HepG2 (cell line): ENCODE results near the gene SORBS2. TPM values are rescaled to one million over a fixed set of nuclear protein-coding genes. Genes with fewer than 3 reads are reported as not detected.

Experiments used
- ATAC-seq: fragments of 200-7000 bp; cut with Tn5 transposase; 3 replicates; pipeline ENCODE4 v1.9.1; 2020; ENCODE audit warnings: mild to moderate bottlenecking, moderate library complexity
- BruUV-seq: library from RNA; stranded (reverse); fragments of 400-500 nt; replicated peaks from 2 replicates; lab custom pipeline; 2021; lab: Mats Ljungman, UMichigan
- CTCF ChIA-PET: fragments of 300-600 bp; formaldehyde crosslinking; extraction: SDS; loops from one replicate; lab custom pipeline; 2021; ENCODE audit warnings: low total read pairs, inconsistent platforms, low intra/inter-chr PET ratio; lab: Yijun Ruan, JAX
- POLR2A ChIA-PET: fragments of 350-600 bp; sonication (Branson Sonifier 250); formaldehyde crosslinking; loops from one replicate; lab custom pipeline; 2020; ENCODE audit warnings: antibody characterized with exemption, inconsistent platforms; lab: Yijun Ruan, JAX
- DNase-seq: peaks from one replicate; pipeline ENCODE4 v3.0.0-alpha.2; 2015; ENCODE audit warnings: low spot score
- FAIRE-seq: peaks from 3 replicates; lab custom pipeline; 2011; peaks lifted over from hg19 to GRCh38; lab: Jason Lieb, UNC
- H2AFZ ChIP-seq: one replicate; pipeline ENCODE4 v1.6.1; 2011; ENCODE audit warnings: low read length, inconsistent platforms
- H3K27ac ChIP-seq: fragments of 300-600 bp; 3 replicates; pipeline ENCODE4 v1.8.0; 2011; ENCODE audit warnings: mixed run types, mild to moderate bottlenecking, mixed read lengths, low read length, inconsistent platforms; ENCODE audit not compliant: insufficient read depth; ENCODE audit errors: extremely low read length
- H3K27me3 ChIP-seq, 2 experiments: fragments of 200-600 bp in 1 of 2; 2 replicates in 1 of 2; 3 replicates in 1 of 2; pipeline versions ENCODE4 v1.6.0 to v1.8.0; 2011; ENCODE audit warnings: low read length in 2 of 2, mild to moderate bottlenecking in 2 of 2, moderate library complexity in 2 of 2, inconsistent platforms in 1 of 2; ENCODE audit not compliant: insufficient read depth in 2 of 2, control insufficient read depth in 1 of 2
- H3K36me3 ChIP-seq, 2 experiments: fragments of 200-600 bp in 1 of 2; replicated peaks in 1 of 2; 2 replicates in 1 of 2; 3 replicates in 1 of 2; pipeline versions ENCODE4 v1.5.1 to v1.8.0; 2011; ENCODE audit warnings: low read length in 2 of 2, inconsistent platforms in 1 of 2; ENCODE audit not compliant: insufficient read depth in 2 of 2, control insufficient read depth in 1 of 2
- H3K4me1 ChIP-seq: 2 replicates; pipeline ENCODE4 v1.5.1; 2012; ENCODE audit warnings: low read length, inconsistent platforms; ENCODE audit not compliant: insufficient read depth
- H3K4me2 ChIP-seq: 2 replicates; pipeline ENCODE4 v1.6.0; 2011; ENCODE audit warnings: low read depth, low read length, inconsistent platforms
- H3K4me3 ChIP-seq, 3 experiments: fragments of 200-600 bp in 1 of 3; sonication (generic), shearing (Covaris generic) in 1 of 3; replicated peaks in 1 of 3; 2 replicates each; pipeline ENCODE4 v1.5.1; 2011 to 2016; ENCODE audit warnings: low read length in 3 of 3, inconsistent platforms in 2 of 3, low read depth in 2 of 3, mild to moderate bottlenecking in 2 of 3, control low read depth in 1 of 3, mixed read lengths in 1 of 3; ENCODE audit not compliant: insufficient read depth in 1 of 3
- H3K79me2 ChIP-seq: one replicate; pipeline ENCODE4 v1.6.1; 2011; ENCODE audit warnings: low read length, inconsistent platforms; ENCODE audit not compliant: insufficient read depth
- H3K9ac ChIP-seq: 2 replicates; pipeline ENCODE4 v1.6.0; 2011; ENCODE audit warnings: mild to moderate bottlenecking, low read depth, low read length, inconsistent platforms; ENCODE audit not compliant: insufficient read depth
- H3K9me3 ChIP-seq: 2 replicates; pipeline ENCODE4 v1.5.1; 2012; ENCODE audit warnings: mild to moderate bottlenecking, low read length
- H4K20me1 ChIP-seq: 2 replicates; pipeline ENCODE4 v1.6.0; 2011; ENCODE audit warnings: inconsistent platforms, mild to moderate bottlenecking, low read length, moderate library complexity; ENCODE audit not compliant: insufficient read depth
- EP300 ChIP-seq, 3 experiments: sonication (generic) in 1 of 3; formaldehyde crosslinking in 1 of 3; IDR thresholded peaks; 2 replicates each; pipeline versions ENCODE4 v1.5.1 to v1.6.1; 2011 to 2020; ENCODE audit warnings: low read depth in 2 of 3, low read length in 2 of 3, borderline replicate concordance in 1 of 3, improper control_type of control experiment in 1 of 3, mild to moderate bottlenecking in 1 of 3, missing genetic modification reagents in 1 of 3, moderate library complexity in 1 of 3
- ZFP90 ChIP-seq: sonication (generic); formaldehyde crosslinking; IDR thresholded peaks from 2 replicates; pipeline ENCODE4 v1.8.0; 2022; ENCODE audit warnings: missing genetic modification reagents, mild to moderate bottlenecking, inconsistent platforms, borderline replicate concordance
- ZNF207 ChIP-seq: fragments of 450-650 bp; IDR thresholded peaks from 2 replicates; pipeline ENCODE4 v1.6.1; 2016; ENCODE audit warnings: antibody characterized with exemption, borderline replicate concordance
- ZNF225 ChIP-seq: sonication (generic); formaldehyde crosslinking; IDR thresholded peaks from 2 replicates; pipeline ENCODE4 v1.4.0; 2020; ENCODE audit warnings: mild to moderate bottlenecking, missing genetic modification reagents
- ZNF234 ChIP-seq: sonication (generic); formaldehyde crosslinking; conservative IDR thresholded peaks from 2 replicates; pipeline ENCODE4 v1.5.1; 2020; ENCODE audit warnings: mild to moderate bottlenecking, missing genetic modification reagents
- ZNF235 ChIP-seq: sonication (generic); formaldehyde crosslinking; IDR thresholded peaks from 2 replicates; pipeline ENCODE4 v1.8.1; 2023; ENCODE audit warnings: mild to moderate bottlenecking, missing genetic modification reagents, borderline replicate concordance
- ZNF839 ChIP-seq: sonication (generic); formaldehyde crosslinking; IDR thresholded peaks from 2 replicates; pipeline ENCODE4 v1.4.0; 2020; ENCODE audit warnings: missing genetic modification reagents, mild to moderate bottlenecking, borderline replicate concordance
- WGBS: methylation state at CpG from one replicate; pipeline ENCODE4 v1.1.6; 2017; ENCODE audit warnings: low lambda C conversion rate; 5-methylcytosine and 5-hydroxymethylcytosine counted together
- in situ Hi-C: cut with HindIII; loops from 2 replicates; pipeline ENCODE4 v1.10.0; 2017; ENCODE audit warnings: low pct_unique_long_range_greater_than_20kb; ENCODE audit not compliant: extremely low pct_ligation_motif_present
- intact Hi-C: fragments of 100-400 bp; cut with micrococcal nuclease; formaldehyde crosslinking; loops from one replicate; pipeline ENCODE4 v1.10.0; 2022; ENCODE audit not compliant: unreplicated experiment
- polyA plus RNA-seq, 8 experiments: library from polyadenylated mRNA; depleted of rRNA in 3 of 8; stranded (reverse) in 7 of 8; unstranded in 1 of 8; fragments of >200 nt; fragmentation: Illumina TruSeq in 4 of 8; extraction: Trizol in 4 of 8; gene quantifications; 2 replicates each; pipeline versions ENCODE4 v1.2.1 to v1.2.3, GENCODE V29; 2011 to 2016; ENCODE audit warnings: low read depth in 4 of 8, missing spikeins in 1 of 8, mixed read lengths in 1 of 8; ENCODE audit not compliant: insufficient read depth in 1 of 8
- total RNA-seq, 5 experiments: library from RNA; depleted of rRNA; stranded (reverse); fragments of >200 nt; fragmentation: Illumina TruSeq; extraction: Trizol; gene quantifications; 2 replicates each; pipeline ENCODE4 v1.2.3, GENCODE V29; 2016; ENCODE audit warnings: low read depth in 1 of 5
- TF ChIP-seq, protein P1 (sequence below): sonication (generic); formaldehyde crosslinking; IDR thresholded peaks from 2 replicates; pipeline ENCODE4 v1.4.0; 2020; ENCODE audit warnings: missing genetic modification reagents
- TF ChIP-seq, protein P2 (sequence below): sonication (generic); formaldehyde crosslinking; IDR thresholded peaks from 2 replicates; pipeline ENCODE4 v1.8.0; 2022; ENCODE audit warnings: mild to moderate bottlenecking, missing genetic modification reagents; ENCODE audit not compliant: insufficient replicate concordance

Gene SORBS2
- total and polyA plus RNA-seq, 2 of the 13 experiments (the other 11 are each of a cell fraction or from before 2014, with no cell fraction given): 25.0 to 80.5 TPM

DNA sequence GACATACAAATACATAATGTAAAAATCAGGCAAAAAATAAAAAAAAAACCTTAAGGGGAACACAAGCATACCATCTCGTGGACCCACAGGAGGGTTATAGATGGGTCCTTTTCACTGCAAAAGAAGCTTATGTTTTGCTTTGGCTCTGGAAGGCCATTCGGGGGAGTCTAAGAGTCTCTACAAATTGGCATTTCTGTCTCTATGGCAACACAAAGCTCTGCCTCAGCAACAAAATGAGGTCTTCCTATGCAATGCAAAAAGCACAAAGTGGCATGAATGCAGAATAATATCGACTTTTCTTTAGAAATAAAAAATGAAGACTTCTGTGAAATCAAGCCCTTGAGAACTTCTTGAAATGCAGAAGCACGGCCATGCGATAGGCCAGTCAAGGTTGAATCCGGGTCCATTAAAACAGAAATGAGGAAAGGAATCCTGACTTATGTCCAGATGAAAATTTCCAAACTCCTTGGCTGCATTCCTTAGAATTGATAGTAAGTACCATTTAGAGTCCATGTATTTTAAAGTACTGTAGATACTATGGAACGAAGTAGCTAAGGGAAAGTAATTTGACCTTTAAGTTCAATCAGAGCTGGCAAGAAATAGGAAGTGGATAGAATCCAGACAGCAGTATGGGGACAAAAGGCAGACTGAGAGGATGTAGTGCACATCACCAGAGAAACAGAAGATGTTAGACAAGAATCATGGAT lies 213.0 kb downstream of the SORBS2 start:
- Histone ChIP-seq H3K27ac (no peak overlapping the region), H3K4me1 (no peaks in the 10 kb centered on the region), H3K9me3 (no peaks in the 10 kb centered on the region), H3K27me3 (no peaks in the 10 kb centered on the region), H3K4me2 (no peak overlapping the region), H3K4me3 (no peak overlapping the region), H2AFZ (no peak overlapping the region), H3K36me3 (0 out of 5 replicates have a peak, but pooled peaks cover 0 to 4% of the 10 kb centered on the region in 2 experiments), H3K9ac (no peak overlapping the region), H4K20me1 (no peaks in the 10 kb centered on the region), H3K79me2 (no peaks in the 10 kb centered on the region)
- TF ChIP-seq, protein P1, sequence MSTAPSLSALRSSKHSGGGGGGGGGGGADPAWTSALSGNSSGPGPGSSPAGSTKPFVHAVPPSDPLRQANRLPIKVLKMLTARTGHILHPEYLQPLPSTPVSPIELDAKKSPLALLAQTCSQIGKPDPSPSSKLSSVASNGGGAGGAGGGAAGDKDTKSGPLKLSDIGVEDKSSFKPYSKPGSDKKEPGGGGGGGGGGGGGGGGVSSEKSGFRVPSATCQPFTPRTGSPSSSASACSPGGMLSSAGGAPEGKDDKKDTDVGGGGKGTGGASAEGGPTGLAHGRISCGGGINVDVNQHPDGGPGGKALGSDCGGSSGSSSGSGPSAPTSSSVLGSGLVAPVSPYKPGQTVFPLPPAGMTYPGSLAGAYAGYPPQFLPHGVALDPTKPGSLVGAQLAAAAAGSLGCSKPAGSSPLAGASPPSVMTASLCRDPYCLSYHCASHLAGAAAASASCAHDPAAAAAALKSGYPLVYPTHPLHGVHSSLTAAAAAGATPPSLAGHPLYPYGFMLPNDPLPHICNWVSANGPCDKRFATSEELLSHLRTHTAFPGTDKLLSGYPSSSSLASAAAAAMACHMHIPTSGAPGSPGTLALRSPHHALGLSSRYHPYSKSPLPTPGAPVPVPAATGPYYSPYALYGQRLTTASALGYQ (CRISPR knock-in tag): no peak
- TF ChIP-seq EP300 (IDR thresholded peaks at IDR 0.05; ENCODE audit: low read depth in 2 of 2, low read length in 2 of 2) (no peak), EP300 (CRISPR knock-in tag; IDR thresholded peaks at IDR 0.05; ENCODE audit: borderline replicate concordance) (no peak), ZNF225 (no peak), ZFP90 (CRISPR knock-in tag) (no peak), ZNF234 (CRISPR knock-in tag) (no peak), ZNF235 (no peak), ZNF207 (no peak), ZNF839 (CRISPR knock-in tag) (no peak)
- TF ChIP-seq, protein P2, sequence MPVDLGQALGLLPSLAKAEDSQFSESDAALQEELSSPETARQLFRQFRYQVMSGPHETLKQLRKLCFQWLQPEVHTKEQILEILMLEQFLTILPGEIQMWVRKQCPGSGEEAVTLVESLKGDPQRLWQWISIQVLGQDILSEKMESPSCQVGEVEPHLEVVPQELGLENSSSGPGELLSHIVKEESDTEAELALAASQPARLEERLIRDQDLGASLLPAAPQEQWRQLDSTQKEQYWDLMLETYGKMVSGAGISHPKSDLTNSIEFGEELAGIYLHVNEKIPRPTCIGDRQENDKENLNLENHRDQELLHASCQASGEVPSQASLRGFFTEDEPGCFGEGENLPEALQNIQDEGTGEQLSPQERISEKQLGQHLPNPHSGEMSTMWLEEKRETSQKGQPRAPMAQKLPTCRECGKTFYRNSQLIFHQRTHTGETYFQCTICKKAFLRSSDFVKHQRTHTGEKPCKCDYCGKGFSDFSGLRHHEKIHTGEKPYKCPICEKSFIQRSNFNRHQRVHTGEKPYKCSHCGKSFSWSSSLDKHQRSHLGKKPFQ (CRISPR knock-in tag): no peak
- in situ Hi-C loops (loop anchor here (10.0 kb wide), 1 partner anchor 84 kb away; no protein-coding TSS in a partner anchor), intact Hi-C loops (no loop called here)
- ChIA-PET POLR2A (no interaction called here), CTCF (interaction anchor here (2.2 kb wide), 1 partner anchor 128 kb away, joined by 31 read pairs; the partner anchor contains the start of gene CCDC110)
- WGBS: 88% methylated on average over 7 of the region's 7 CpGs
- FAIRE-seq (no peak), DNase-seq (no peak), ATAC-seq (no peak)
- no TSS peak for BruUV-seq
